Activated gamma-delta T cell treated with anti-CD3 and anti-CD28 coated beads, Interleukin-2, amount 50 U/mL, for 16 hours (primary cell): ENCODE data around the gene PKM.

Experiments
- DNase-seq: peaks from one replicate; pipeline ENCODE4 v3.0.0-alpha.2; 2020; ENCODE audit warnings: low read depth

The PKM gene

DNA sequence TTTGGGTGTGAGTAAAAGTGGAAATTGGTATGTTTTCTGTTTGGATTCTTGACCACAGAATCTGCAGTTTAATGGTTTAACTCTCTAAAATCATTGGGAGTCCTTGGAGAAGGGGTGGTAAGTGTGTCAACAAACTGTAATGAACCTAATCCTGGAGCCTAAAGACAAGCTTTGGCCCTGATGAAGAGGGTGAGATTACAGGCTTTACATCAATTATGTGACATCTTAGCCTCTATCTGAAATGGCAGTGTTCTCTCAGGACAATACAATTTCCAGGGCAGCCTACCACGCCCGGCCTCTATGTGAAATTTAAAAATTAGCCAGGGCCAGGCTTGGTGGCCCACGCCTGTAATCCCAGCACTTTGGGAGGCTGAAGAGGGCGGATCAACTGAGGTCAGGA lies 4.3 kb upstream of the PKM start:
- DNase-seq = no peak

DNA sequence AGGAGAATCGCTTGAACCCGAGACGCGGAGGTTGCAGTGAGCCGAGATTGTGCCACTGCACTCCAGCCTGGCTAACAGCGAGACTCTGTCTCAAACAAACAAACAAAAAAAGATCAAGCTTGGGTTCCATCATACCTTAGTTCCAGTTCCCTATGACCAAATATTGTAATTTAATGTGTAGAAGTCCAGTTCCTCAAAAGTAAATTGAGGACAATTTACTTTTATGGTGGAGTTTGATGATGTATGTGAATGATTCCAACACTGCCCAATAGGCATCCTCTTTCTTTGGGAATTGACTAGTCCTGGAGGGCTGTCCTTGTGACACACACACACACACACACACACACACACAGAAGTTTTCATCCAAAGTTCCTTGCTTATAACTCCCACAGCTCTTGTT lies 2.8 kb upstream of the PKM start:
- DNase-seq = no peak

- DNase-seq = no peak
These were observed 966 bp upstream of the PKM start for GRCh38 chr15:72231833-72232478.

DNA sequence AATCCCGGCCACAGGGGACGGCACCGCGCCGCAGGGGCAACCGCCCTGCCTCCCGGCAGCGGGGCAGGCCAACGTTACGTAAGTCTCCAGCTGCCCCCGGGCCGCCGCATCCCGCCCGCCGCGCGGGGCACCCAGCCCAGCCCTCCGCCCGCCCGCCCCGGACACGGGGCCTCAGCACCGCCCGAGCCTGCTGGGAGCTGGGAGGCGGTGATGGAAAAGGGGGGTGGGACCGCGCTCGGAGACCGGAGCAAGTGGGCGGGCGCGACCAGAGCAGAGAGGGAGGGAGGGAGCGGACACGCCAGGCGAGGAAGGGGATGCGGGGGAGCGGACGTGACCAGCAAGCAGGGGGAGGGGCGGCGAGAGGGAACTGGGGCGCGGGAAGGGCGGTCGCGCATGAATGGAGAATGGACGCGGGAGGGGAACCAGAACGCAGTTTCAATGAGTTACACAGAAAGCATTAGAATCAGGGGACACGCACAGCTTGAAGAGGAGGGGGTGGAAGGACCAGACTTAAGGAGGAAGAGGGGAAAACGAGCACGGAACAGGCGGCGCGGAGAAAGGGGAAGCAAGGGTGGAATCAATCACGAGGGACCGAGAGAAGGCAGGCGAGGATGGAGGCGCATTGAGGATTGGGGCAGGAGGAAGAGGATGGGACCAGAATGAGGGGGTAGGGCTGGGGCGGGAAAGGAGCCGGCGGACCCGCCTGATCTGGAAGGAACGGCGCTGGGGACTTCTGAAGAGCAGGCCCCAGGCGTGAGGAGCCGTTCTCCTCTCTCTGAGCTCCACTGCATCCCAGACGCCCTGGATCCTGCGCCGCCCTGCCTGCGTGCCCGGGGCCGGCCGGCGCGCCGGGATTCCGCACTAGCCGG lies 559 bp downstream of the PKM start:
- peak; percentile 61 for DNase-seq

DNA sequence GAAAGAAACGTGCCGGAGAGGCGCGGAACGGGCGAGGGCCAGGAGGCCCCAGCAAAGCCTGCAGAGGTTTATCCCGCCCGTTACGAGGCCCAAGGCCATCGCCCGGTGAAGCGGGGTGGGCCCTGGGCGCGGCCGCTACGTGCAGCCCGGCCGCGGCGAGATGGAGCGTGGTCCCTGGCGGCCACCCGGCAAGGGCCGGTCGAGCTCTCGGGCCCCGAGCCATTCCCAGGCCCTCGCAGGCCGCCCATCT lies 1.1 kb downstream of the PKM start:
- DNase-seq = no peak

DNA sequence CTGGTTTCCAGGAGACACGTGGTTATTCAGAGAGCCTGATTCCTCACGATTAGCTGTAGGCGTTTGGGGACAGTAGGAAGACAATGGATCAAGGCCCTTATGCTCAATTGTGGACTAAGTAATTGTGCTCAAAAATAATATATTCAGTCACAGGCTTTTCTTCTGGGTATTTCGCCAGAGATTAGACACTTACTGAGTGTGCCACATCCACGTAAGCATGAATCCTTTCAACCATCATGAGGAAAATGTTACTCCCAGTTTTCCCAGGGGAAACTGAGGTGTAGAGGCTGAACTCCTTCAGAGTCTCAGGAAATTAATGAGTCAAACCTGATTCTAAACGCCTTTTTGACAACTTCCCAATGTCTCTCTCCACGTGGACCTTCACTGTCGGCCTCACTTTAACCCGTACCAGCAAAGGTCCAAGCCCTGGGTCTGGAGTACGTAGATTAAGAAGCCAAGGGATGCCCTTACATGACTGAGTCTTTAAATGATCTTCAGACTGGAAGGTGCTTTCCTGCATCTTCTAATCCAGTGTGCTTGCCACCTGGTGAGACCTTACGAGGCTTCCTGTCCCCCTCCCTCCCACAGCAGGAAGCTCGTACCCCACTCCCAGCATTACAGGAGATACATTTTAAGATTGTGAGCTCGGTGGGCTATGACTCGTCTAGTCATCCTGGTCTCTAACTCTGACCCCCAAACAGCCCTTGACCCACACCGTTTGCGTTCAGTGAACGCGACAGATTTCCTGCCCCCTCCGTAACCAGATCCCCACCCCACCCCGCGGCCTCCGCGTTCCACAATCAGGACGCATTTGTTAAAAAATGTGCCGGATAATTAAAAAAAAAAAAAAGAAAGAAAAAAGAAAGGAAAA lies 1.7 kb downstream of the PKM start:
- no peak for DNase-seq

- DNase-seq = no peak
These were observed 3.3 kb downstream of the PKM start for GRCh38 chr15:72227720-72228119.

DNA sequence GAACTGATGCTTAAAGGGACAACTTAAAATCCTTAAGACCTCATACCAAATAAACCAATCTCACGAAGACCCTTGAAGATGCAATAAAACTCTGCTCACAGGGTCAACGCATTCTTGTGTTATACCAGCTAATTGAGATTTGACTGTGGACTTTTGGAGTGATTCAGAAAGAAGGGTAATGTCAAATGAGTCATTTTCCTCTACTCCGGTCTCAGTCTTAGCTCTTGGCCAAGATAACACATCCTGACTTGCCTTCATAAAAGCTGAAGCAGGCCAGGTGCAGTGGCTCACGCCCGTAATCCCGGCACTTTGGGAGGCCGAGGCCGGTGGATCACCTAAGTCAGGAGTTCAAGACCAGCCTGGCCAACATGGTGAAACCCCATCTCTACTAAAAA lies 3.8 kb downstream of the PKM start:
- DNase-seq = no peak

DNA sequence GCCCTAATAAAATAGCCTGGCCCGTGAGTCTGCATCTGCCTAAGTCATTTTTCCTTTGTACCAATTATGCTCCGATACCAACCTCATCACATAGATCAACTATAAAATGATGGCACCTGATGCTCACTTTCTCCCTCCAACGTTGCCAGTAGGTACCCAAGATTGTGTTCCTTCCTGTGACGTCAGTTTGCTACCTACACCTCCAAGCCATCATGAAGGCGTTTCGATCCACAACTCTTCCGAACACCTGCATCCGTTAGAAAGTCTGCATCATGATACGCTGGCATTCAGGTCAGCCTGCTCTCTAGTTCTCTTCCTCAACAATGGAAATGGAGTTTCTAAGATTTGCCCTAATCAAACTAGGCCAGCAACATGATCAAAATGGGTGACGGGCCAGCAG lies 7.7 kb downstream of the PKM start:
- DNase-seq = no peak

GRCh38 chr15:72222393-72222792 lies 8.6 kb downstream of the PKM start:
- no peak for DNase-seq

DNA sequence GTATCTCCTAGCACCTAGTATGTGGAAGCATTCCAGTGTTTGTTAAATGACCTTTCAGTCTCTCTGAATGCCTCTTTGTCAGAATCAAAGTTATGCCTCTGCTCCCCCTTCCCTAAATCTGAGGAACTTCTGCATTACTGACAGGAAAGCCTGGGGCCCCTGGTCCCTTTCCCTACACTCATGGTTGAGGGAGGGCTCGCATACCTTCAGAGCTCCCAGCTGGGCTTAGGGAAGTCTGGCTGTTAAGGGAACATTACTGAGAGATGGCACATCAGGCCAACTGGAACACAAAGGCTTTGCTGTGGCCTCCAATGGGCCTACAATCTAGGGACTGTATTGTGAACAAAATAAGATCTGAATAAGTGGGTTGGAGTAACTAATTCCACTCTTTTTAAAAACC lies 10.3 kb downstream of the PKM start:
- DNase-seq = no peak

- DNase-seq = no peak
These were observed 13.8 kb downstream of the PKM start for GRCh38 chr15:72217216-72217615.

GRCh38 chr15:72216079-72216478 lies 14.9 kb downstream of the PKM start:
- no peak for DNase-seq

GRCh38 chr15:72207558-72208085 lies 23.4 kb downstream of the PKM start:
- no peak for DNase-seq

- no peak for DNase-seq
These were observed 24.4 kb downstream of the PKM start for GRCh38 chr15:72206677-72207000.

- DNase-seq = no peak
These were observed 24.9 kb downstream of the PKM start for GRCh38 chr15:72205896-72206676.

DNA sequence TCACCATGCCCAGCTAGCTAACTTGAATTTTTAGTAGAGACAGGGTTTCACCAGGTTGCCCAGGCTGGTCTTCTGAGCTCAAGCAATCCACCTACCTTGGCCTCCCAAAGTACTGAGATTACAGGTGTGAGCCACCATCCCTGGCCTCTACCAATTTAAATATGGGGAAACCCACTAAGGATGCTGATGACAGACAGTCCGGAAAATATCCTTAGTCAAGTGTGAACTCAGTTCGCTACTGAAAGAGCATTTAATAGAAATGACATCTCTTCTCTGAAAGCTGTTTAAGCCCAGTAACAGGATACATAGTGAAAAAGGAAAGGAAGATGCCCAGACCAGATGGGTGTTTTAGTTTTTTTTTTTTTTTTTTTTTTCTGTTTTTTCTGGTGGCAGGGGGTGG lies 25.7 kb downstream of the PKM start:
- DNase-seq = no peak

GRCh38 chr15:72203507-72203837 lies 27.5 kb downstream of the PKM start:
- no peak for DNase-seq

DNA sequence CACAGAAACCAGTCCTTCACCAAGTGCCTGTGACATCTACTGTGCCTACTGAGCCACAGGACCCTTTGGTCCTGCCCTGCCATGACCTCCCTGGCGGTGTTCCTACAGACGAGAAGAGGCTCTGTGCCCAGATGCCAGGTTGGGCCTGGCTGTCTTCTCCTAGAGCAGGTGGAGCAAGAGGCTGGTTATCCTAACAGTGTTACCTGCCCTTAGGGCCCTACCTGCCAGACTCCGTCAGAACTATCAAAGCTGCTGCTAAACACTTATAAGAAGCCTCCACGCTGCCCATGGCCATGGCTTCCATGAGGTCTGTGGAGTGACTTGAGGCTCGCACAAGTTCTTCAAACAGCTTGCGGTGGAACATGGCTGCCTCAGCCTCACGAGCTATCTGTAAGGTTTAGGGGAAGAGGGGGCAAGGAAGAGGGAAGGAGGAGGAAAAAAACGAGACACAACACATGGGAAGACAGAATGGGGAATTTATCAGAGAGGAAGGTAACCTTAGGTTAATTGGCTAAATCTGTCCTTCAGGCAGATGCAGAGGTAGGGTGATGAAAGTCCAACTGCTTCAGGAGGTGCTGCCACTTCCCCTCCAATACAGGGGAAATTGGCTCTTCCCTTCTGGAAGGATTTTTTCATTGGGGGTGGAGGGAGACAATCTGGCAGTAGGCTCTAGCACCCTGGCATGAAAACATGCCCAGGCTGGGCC lies 28.0 kb downstream of the PKM start:
- DNase-seq = no peak

DNA sequence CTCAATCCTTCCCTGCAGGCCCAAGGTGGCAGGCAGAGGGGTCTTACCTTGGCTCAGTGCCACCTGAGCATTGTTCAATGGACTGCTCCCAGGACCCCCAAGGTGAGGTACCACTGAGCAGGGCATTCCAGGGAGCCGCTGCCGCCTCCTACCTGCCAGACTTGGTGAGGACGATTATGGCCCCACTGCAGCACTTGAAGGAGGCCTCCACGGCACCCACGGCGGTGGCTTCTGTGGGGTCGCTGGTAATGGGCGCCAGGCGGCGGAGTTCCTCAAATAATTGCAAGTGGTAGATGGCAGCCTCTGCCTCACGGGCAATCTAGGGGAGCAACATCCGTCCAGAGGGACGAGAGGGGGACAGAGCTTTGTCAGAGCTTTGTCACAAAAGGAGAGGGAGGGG lies 28.7 kb downstream of the PKM start:
- DNase-seq = no peak

DNA sequence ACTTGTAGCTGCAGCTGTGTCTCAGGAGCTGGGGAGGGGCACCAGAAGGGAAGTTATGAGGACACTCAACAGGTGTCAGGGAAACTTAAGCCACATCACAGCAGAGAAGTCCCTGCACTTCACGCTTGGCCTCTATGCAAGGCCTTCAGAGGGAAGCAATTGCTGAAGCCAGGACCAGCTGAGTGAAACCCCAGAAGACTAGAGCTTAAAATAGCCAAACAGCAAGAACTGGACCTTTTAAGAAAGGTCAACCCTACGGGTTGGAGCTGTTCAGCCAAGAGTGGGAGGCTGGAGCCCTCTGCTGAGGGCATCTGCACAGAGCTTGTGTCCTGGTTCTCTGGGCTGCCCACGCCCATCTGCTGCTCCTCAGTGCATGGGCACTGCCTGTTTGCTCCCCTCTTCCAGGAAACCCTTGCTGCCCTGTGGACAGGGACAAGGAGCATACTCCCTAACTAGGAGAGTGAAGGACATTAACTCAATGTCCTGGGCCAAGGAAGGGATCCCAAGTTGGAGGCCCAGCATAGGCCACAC lies 29.5 kb downstream of the PKM start:
- no peak for DNase-seq
